Inferior parietal cortex (tissue), 1 donor: ENCODE measurements around the gene DNAJC7.
A peak's percentile ranks its signal among the peaks of the same experiment; 100 is the strongest.

Source experiments
- DNase-seq: peaks from one replicate; pipeline ENCODE4 v3.0.0-alpha.2; 2016; ENCODE audit errors: extremely low spot score

The DNAJC7 gene

DNA sequence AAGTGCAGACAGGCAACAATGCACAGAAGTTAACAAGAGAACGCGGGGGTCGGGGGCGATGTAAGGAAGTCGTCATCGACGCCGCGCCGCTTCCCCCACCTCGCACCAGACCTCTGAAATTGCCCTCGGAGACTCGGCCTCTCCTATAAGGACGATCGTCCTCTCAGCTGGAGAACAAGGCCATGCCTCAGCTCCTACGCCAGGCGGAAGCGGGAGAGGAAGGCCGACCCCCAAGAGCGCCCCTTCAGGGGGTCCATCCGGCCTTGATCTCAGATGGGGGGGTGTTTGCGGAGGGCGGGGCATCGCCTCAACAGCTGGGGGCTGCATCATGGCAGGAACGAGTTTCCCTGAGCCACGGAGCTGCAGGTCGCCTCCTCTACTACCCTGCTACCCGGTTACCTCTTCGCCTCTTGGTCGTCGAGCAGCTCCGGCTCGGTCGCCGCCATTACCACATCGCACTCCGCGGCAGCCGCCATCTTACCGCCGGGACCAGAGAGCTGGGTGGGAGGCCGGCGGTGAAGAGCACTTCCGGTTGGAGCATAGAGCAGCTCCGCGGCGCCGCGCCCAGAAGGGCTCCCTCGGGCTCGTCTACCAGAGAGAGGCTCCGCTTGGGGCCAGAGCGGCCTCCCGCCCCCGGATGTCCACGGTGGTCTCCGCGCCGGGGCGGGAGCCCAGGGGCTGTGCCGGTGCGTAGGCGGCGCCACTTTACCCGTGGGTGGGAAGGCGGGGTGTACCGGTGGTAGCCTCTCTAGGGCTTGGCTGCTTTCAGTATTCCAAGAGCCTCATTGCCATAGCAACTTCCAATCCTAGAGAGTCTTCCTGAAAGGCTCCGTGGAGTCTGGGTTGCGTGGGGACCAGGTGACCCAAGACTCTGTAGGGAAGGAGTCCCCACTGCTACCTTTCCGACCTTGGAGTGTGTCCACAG lies at the start of gene DNAJC7:
Gene DNAJC7 (minus strand): TSS at position 499 of the 925 bp plus-strand sequence. CDS start 23 bp downstream, at position 476.
- DNase-seq: peak; percentile 86

DNA sequence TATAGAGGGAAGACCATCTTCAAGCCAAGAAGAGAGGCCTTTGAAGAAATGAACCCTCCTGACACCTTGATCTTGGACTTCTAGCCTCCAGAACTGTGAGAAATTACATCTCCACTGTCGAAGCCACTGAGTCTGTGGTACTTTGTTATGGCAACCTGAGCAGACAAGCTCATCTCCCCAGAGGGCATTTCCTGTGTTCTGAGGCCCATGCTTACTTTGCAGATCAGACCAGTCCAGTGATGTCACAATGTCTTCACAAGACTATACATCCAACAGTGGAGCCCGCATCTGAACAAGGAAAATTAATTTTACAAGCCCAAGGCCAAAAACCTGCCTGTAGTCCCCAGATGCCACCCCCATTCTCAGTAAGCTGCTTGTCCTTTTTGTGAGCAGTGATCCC lies 48.0 kb upstream of the DNAJC7 start:
- no peak for DNase-seq

GRCh38 chr17:42062681-42063080 lies 45.4 kb upstream of the DNAJC7 start:
- DNase-seq: no peak

DNA sequence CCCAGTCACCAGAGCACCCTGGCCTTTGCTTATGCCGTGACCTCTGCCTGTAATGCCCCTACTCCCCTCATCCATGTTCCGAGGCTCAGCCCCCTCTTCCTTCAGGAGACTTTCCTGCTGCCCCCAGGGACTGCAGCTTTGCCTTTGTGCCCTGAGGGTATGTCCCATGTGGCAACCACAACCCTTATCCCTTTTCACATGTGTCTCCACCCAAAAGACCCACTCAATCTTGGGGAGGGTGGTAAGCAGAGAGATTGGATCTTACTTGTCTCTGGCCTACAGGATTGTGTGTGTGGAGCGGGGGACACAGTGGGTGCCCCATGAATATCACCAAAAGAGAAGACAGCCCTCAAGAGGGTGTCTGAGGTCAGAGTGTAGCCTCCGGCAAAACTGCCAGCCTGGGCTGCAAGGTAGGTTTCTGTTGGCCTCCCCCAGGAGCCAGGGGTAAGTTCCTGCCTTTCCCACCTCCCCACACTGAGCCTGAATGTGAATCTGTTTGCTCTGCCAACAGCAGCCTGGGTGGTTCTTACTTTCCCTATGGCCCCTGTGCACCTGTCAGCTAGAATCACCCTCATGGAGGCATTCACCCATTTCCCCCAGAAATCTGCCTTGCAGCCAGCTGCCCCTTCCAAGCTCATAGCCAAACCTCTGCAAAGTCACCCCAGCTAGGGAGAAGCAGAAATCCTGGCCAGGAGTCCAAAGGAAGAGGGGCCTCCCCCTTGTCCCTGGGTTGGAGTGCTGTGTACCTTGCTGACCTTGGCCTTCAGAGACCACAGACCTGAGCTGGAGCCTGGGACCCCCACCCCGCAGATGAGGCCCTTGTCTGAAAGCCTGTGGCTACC lies 44.6 kb upstream of the DNAJC7 start:
- no peak for DNase-seq

DNA sequence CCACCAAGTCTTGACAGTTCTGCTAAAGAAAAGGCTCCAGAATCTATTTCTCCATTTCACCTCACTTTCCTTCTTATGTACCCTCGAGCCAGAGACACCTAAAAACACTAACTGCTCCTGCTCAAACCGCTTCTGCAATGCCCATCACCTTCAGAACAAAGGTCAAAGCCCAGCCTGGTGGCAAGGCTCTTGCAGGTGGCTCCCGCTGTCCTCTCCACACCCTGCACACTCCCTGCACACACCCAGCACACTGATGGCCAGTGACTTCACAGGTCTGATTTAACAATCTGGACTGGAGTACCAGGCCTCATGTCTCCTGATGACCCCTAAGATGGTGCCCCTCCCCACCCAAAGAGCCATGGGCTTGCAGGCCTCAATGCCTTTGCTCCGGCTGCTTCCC lies 43.0 kb upstream of the DNAJC7 start:
- DNase-seq: no peak

DNA sequence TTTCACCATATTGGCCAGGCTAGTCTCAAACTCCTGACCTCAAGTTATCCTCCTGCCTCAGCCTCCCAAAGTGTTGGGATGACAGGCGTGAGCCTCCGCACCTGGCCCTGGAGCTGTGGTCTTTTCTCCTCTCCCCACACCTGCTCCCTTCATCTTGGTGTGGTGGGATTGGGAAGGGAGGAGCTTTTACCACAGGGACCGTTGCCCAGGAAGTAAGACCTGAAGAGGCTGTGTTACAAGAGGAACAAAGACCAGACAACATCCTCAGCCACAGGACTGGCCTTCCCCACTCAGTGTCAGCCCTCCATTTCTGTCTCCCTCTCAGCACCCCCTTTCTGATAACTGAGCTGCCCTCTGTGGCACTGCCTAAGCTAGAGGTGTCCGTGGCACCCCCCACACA lies 42.6 kb upstream of the DNAJC7 start:
- DNase-seq: no peak

- no peak for DNase-seq
Observed at GRCh38 chr17:42058063-42058462, 40.8 kb upstream of the DNAJC7 start.

GRCh38 chr17:42056635-42057034 lies 39.4 kb upstream of the DNAJC7 start:
- DNase-seq: no peak

DNA sequence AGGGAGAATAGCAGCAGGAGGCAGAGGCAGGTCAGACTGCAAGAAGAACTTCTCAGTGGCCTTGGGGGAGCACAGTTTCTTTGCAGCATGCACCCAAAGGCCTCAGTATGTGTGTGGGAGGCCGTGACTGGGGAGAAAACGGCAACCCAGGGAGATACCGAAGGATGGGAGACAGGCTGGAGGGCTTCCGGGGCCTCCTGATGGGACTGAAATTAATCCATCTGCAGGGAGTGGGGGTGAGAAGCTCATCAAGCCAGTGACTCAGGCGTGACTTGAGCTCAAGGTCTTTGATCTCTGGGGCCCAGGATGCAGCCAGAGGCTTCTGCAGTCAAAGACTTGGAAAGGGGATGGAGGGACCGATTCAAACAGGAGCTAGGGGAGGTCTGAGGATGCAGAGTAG lies 38.3 kb upstream of the DNAJC7 start:
- DNase-seq: no peak

DNA sequence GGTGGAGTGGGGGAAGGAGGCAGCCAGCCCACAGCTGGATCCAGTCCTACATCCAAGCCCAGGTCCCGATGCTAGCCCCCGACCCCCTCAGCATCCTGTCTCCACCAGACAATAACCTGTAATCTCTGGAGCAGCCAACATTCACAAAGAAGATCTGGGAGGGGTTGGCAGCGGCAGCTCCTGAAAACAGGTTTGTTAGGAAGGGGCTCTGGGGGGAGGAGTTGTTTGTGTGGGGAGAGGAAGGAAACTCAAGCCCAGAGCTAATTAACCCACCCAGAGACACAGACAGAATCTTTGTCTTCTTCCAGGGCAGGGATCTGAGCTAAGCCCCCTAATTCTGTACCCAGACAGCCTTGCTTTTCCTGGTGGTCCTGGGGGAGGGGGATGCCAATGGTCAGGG lies 37.8 kb upstream of the DNAJC7 start:
- no peak for DNase-seq

- DNase-seq: no peak
Observed at GRCh38 chr17:42053731-42054500, 36.7 kb upstream of the DNAJC7 start.

DNA sequence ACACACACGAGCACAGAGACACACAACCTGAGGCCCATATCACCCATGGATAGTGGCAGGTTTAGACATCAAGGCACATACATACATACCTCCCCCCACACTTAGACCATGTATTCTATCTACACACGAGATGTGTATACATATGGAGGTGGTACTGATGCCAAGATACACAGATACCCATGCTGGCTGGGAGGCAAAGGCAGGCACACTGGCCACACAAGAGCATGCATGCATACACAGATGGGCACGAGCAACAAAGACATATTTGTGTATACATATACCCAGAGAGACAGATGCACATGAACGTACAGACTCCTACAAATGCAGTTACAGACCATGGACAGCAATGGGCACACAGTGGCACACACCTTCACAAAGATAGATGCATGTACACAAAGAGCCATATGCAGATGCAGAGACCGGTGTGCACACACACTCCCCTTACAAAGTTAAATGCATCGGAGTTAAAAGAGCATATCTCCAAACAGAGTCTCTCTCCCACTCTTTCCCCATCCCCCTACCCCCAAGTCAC lies 35.2 kb upstream of the DNAJC7 start:
- DNase-seq: no peak

GRCh38 chr17:42051645-42052044 lies 34.4 kb upstream of the DNAJC7 start:
- DNase-seq: no peak

DNA sequence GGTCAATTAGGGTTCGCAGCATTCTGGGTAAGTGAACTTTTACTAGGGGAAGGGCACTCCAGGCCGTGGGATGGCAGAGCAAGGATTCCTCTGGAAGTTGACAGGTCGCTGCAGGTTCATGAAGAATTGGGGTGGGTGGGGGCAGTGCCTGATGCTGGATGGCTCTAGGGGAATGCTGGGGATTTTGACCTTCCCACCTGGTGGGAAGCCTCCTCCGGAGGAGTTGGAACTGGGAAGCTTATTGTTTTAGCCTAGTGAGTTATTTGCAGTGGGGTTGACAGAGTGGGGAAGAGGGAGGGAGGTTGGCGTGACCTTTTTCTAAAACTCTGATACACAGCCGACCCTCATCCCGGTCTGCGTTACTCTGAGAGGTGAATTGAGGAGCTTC lies 33.8 kb upstream of the DNAJC7 start:
- no peak for DNase-seq

GRCh38 chr17:42050393-42051012 lies 33.3 kb upstream of the DNAJC7 start, which contains the start of gene C17orf113:
Gene C17orf113 (minus strand): TSS chr17:42050601. CDS start chr17:42043376, 7,225 bp downstream.
- peak; percentile 20 for DNase-seq

- DNase-seq: no peak
Observed at GRCh38 chr17:42049834-42050392, 32.7 kb upstream of the DNAJC7 start.

DNA sequence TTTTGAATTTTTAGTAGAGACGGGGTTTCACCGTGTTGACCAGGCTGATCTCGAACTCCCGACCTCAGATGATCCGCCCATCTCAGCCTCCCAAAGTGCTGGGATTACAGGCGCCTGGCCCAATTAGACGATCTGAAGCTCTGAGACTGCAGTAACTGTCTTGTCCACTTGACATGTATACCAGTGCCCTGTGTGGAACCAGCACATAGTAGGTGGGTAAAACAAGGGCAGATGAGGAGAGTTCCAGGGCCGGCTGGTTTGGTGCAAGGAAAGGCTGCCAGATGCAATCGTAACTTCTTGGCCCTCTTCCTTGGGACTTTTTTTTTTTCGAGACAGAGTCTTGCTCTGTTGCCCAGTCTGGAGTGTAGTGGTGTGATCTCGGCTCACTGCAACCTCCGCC lies 30.1 kb upstream of the DNAJC7 start:
- DNase-seq: no peak

- no peak for DNase-seq
Observed at GRCh38 chr17:42045719-42046118, 28.5 kb upstream of the DNAJC7 start.

GRCh38 chr17:42042598-42043319 lies 25.5 kb upstream of the DNAJC7 start:
- DNase-seq: no peak

GRCh38 chr17:42041619-42042018 lies 24.4 kb upstream of the DNAJC7 start:
- DNase-seq: no peak
